Neural progenitor cell (in vitro differentiated cells): ENCODE data around the gene TSC2. TPM values are rescaled to one million over a fixed set of nuclear protein-coding genes. Genes with fewer than 3 reads are reported as not detected.

Experiments
- DNase-seq: peaks from one replicate; pipeline ENCODE4 v3.0.0-alpha.2; 2016; ENCODE audit warnings: low spot score
- H2AFZ ChIP-seq: fragments of 200-600 bp; sonication (generic); replicated peaks from 2 replicates; pipeline ENCODE4 v1.6.1; 2016; ENCODE audit warnings: antibody characterized with exemption
- H3F3A ChIP-seq: fragments of 200-600 bp; sonication (generic); 2 replicates; pipeline ENCODE4 v1.6.1; 2016; ENCODE audit warnings: antibody characterized with exemption, low read depth
- H3K27ac ChIP-seq: fragments of 200-600 bp; sonication (generic); 2 replicates; pipeline ENCODE4 v1.5.1; 2016; ENCODE audit warnings: mild to moderate bottlenecking
- H3K27me3 ChIP-seq: fragments of 200-600 bp; sonication (generic); 2 replicates; pipeline ENCODE4 v1.6.1; 2016; ENCODE audit warnings: mild to moderate bottlenecking, moderate library complexity
- H3K36me3 ChIP-seq: fragments of 200-600 bp; sonication (generic); 2 replicates; pipeline ENCODE4 v1.5.1; 2016
- H3K4me1 ChIP-seq: fragments of 200-600 bp; sonication (generic); 2 replicates; pipeline ENCODE4 v1.6.1; 2016; ENCODE audit warnings: mixed run types
- H3K4me2 ChIP-seq: fragments of 200-600 bp; sonication (generic); 2 replicates; pipeline ENCODE4 v1.6.1; 2016
- H3K4me3 ChIP-seq: fragments of 200-600 bp; sonication (generic); 2 replicates; pipeline ENCODE4 v1.5.1; 2016
- H3K79me2 ChIP-seq: fragments of 200-600 bp; sonication (generic); 2 replicates; pipeline ENCODE4 v1.6.1; 2016; ENCODE audit warnings: low read depth
- H3K9ac ChIP-seq: fragments of 200-600 bp; sonication (generic); 2 replicates; pipeline ENCODE4 v1.6.1; 2016
- H3K9me3 ChIP-seq: fragments of 200-600 bp; sonication (generic); 2 replicates; pipeline ENCODE4 v1.5.1; 2016; ENCODE audit warnings: low read depth
- H4K20me1 ChIP-seq: fragments of 200-600 bp; sonication (generic); 2 replicates; pipeline ENCODE4 v1.6.1; 2016; ENCODE audit warnings: low read depth
- H3K27ac Mint-ChIP-seq: 3 replicates; pipeline ENCODE4 v1.8.0; 2021; ENCODE audit warnings: mixed read lengths
- H3K27me3 Mint-ChIP-seq: 2 replicates; pipeline ENCODE4 v1.8.0; 2022; ENCODE audit warnings: low read depth, mild to moderate bottlenecking, inconsistent platforms, moderate library complexity, mixed read lengths; ENCODE audit not compliant: insufficient read depth
- H3K36me3 Mint-ChIP-seq: 3 replicates; pipeline ENCODE4 v1.8.0; 2021; ENCODE audit warnings: mixed read lengths
- H3K4me1 Mint-ChIP-seq: 3 replicates; pipeline ENCODE4 v1.8.0; 2021; ENCODE audit warnings: mixed read lengths
- H3K4me3 Mint-ChIP-seq: 3 replicates; pipeline ENCODE4 v1.8.0; 2021; ENCODE audit warnings: mild to moderate bottlenecking, moderate library complexity, mixed read lengths
- H3K9me3 Mint-ChIP-seq: 3 replicates; pipeline ENCODE4 v1.8.0; 2020; ENCODE audit warnings: mixed read lengths
- EZH2 ChIP-seq: fragments of 200-600 bp; sonication (generic); IDR thresholded peaks from 2 replicates; pipeline ENCODE4 v1.6.1; 2017; ENCODE audit warnings: antibody characterized with exemption, mild to moderate bottlenecking, moderate library complexity
- EZH2phosphoT487 ChIP-seq: fragments of 200-600 bp; sonication (generic); IDR thresholded peaks from 2 replicates; pipeline ENCODE4 v1.6.1; 2017; ENCODE audit warnings: antibody characterized with exemption
- total RNA-seq: library from RNA; depleted of rRNA; stranded (reverse); fragments of >200 nt; gene quantifications from 2 replicates; pipeline ENCODE4 v1.2.3, GENCODE V29; 2015; ENCODE audit warnings: low replicate concordance
- TF ChIP-seq, protein P1 (sequence below): fragments of 200-600 bp; sonication (generic); IDR thresholded peaks from 2 replicates; pipeline ENCODE4 v1.5.1; 2017; ENCODE audit warnings: antibody characterized with exemption, mild to moderate bottlenecking

TSC2 gene
- total RNA-seq, 1 donor from 2014 or later = 55.1 TPM

DNA sequence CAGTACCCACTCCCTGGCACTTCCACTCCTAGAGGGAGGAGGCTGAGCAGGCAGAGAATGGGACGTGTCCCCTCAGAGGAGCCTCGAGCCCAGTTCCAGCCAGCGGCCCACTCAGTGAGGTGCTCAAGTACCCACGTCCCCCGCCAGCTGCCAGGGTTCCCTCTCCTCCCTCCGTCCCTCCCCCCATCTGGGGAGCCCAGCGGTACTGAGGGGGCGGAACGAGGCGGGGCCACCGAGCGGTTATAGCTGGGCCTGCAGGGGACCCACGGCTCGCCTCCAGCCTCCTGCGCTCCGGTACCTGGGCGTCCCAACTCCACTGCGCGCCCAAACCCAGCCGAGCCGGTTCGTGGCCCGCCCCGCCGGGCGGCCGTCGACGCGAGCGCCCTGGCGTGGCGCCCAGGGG is 28.3 kb upstream of the TSC2 start, which contains the start of gene NPW:
NPW (plus strand) TSS at position 268 of the 403 bp plus-strand sequence.
- Histone ChIP-seq H3K79me2 (no peaks in the 10 kb centered on the region), H3K4me1 (peaks cover 13% of the 10 kb centered on the region), H3K27ac (no peak within 1 kb of the TSS), H3K27me3 (peaks cover 83% of the 10 kb centered on the region), H3K9ac (no peak within 1 kb of the TSS), H4K20me1 (no peaks in the 10 kb centered on the region), H3F3A (peaks cover 4% of the 10 kb centered on the region), H2AFZ (peak within 1 kb of the TSS; percentile 94), H3K4me3 (peak within 1 kb of the TSS; percentile 44), H3K9me3 (no peaks in the 10 kb centered on the region), H3K36me3 (no peaks in the 10 kb centered on the region), H3K4me2 (peak within 1 kb of the TSS; percentile 85)
- peaks cover 36% of the 10 kb centered on the region for H3K27me3 Mint-ChIP-seq
- DNase-seq = peak; percentile 56
- no peaks in the 10 kb centered on the region for H3K9me3 Mint-ChIP-seq
- TF ChIP-seq, protein P1, sequence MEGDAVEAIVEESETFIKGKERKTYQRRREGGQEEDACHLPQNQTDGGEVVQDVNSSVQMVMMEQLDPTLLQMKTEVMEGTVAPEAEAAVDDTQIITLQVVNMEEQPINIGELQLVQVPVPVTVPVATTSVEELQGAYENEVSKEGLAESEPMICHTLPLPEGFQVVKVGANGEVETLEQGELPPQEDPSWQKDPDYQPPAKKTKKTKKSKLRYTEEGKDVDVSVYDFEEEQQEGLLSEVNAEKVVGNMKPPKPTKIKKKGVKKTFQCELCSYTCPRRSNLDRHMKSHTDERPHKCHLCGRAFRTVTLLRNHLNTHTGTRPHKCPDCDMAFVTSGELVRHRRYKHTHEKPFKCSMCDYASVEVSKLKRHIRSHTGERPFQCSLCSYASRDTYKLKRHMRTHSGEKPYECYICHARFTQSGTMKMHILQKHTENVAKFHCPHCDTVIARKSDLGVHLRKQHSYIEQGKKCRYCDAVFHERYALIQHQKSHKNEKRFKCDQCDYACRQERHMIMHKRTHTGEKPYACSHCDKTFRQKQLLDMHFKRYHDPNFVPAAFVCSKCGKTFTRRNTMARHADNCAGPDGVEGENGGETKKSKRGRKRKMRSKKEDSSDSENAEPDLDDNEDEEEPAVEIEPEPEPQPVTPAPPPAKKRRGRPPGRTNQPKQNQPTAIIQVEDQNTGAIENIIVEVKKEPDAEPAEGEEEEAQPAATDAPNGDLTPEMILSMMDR = no peak
- no peak for TF ChIP-seq EZH2
- TF ChIP-seq EZH2phosphoT487 = no peak
- peaks cover 16% of the 10 kb centered on the region for H3K4me1 Mint-ChIP-seq
- H3K4me3 Mint-ChIP-seq = peak within 1 kb of the TSS; percentile 71
- no peaks in the 10 kb centered on the region for H3K36me3 Mint-ChIP-seq
- H3K27ac Mint-ChIP-seq = no peak within 1 kb of the TSS

DNA sequence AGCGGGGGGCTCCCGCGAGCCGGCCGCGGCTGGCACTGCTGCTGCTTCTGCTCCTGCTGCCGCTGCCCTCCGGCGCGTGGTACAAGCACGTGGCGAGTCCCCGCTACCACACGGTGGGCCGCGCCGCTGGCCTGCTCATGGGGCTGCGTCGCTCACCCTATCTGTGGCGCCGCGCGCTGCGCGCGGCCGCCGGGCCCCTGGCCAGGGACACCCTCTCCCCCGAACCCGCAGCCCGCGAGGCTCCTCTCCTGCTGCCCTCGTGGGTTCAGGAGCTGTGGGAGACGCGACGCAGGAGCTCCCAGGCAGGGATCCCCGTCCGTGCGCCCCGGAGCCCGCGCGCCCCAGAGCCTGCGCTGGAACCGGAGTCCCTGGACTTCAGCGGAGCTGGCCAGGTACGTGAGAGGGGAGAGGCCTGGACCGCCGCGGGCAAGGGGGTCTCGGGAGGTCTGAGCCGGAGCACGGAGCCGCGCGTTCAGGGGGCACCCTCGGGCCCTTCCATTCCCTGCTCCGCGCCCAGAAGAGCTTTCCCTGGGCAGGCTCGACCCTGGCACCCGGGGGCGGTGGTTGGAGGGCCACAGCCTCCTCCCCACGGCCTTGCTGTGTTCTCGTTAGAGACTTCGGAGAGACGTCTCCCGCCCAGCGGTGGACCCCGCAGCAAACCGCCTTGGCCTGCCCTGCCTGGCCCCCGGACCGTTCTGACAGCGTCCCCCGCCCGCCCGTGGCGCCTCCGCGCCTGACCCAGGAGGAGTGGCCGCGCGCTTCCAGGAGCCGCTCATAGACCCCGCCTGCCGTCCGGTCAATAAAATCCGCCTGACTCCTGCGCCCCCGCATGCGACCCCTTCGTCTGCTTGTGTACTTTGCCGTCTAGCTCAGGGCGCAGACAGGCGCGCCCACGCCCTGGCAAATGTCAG is 27.6 kb upstream of the TSC2 start:
- no peaks in the 10 kb centered on the region for H3K36me3 ChIP-seq
- Mint-ChIP-seq H3K36me3 (no peaks in the 10 kb centered on the region), H3K27ac (no peak overlapping the region), H3K4me3 (peak overlapping the region; percentile 71), H3K27me3 (peaks cover 39% of the 10 kb centered on the region), H3K4me1 (peaks cover 16% of the 10 kb centered on the region), H3K9me3 (no peaks in the 10 kb centered on the region)
- H3K4me3 ChIP-seq = peak overlapping the region; percentile 44
- peak; percentile 89 for TF ChIP-seq EZH2phosphoT487
- TF ChIP-seq, protein P1 = no peak
- TF ChIP-seq EZH2 = peak; percentile 91
- no peaks in the 10 kb centered on the region for H3K9me3 ChIP-seq
- peak overlapping the region; percentile 94 for H2AFZ ChIP-seq
- H3K9ac ChIP-seq = no peak overlapping the region
- H3F3A ChIP-seq = peaks cover 4% of the 10 kb centered on the region
- DNase-seq = peak; percentile 70
- no peaks in the 10 kb centered on the region for H3K79me2 ChIP-seq
- peaks cover 90% of the 10 kb centered on the region for H3K27me3 ChIP-seq
- no peak overlapping the region for H3K27ac ChIP-seq
- peak overlapping the region; percentile 85 for H3K4me2 ChIP-seq
- H3K4me1 ChIP-seq = peaks cover 13% of the 10 kb centered on the region
- no peaks in the 10 kb centered on the region for H4K20me1 ChIP-seq

DNA sequence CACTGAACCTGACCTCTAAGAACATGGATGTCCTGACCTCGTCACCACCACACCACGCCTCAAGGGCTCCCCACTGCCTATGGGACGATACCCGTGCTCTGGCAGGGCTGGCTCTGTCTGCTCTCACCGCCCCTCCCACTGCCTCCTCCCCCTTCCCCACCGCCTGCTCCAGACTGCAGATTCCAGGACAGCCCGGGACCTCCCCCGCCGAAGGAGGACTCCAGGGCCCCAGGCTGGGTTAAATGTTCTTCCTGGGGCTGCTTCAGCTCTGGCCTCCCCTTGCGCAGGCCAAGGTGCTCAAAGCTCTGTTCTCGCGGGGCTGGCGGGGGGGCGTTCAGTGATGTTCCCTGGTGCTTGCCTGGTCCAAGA is 25.1 kb upstream of the TSC2 start:
- Histone ChIP-seq H4K20me1 (no peaks in the 10 kb centered on the region), H3K4me3 (peak overlapping the region; percentile 45), H3K9me3 (no peaks in the 10 kb centered on the region), H3K27me3 (peaks cover 97% of the 10 kb centered on the region), H3K4me2 (peak overlapping the region; percentile 85), H3K27ac (no peak overlapping the region), H3K36me3 (no peaks in the 10 kb centered on the region), H3K9ac (no peak overlapping the region), H3K4me1 (peaks cover 19% of the 10 kb centered on the region), H2AFZ (peak overlapping the region; percentile 83), H3F3A (peaks cover 17% of the 10 kb centered on the region), H3K79me2 (no peaks in the 10 kb centered on the region)
- H3K27ac Mint-ChIP-seq = no peak overlapping the region
- peaks cover 42% of the 10 kb centered on the region for H3K27me3 Mint-ChIP-seq
- TF ChIP-seq, protein P1 = no peak
- TF ChIP-seq EZH2phosphoT487 = no peak
- TF ChIP-seq EZH2 = no peak
- DNase-seq = peak; percentile 74
- no peaks in the 10 kb centered on the region for H3K36me3 Mint-ChIP-seq
- peaks cover 22% of the 10 kb centered on the region for H3K4me1 Mint-ChIP-seq
- H3K4me3 Mint-ChIP-seq = peak overlapping the region; percentile 80
- no peaks in the 10 kb centered on the region for H3K9me3 Mint-ChIP-seq
